Caco-2 (cell line): ENCODE data around the gene NRCAM. TPM values are rescaled to one million over a fixed set of nuclear protein-coding genes. Genes with fewer than 3 reads are reported as not detected.

ENCODE experiments used
- BruUV-seq: library from RNA; stranded (reverse); fragments of 400-500 nt; replicated peaks from 2 replicates; lab custom pipeline; 2021; lab: Mats Ljungman, UMichigan
- CTCF ChIA-PET: fragments of 300-600 bp; sonication (Branson Sonifier 250); formaldehyde crosslinking; loops from one replicate; lab custom pipeline; 2022; ENCODE audit warnings: antibody characterized with exemption; lab: Charles Lee
- POLR2A ChIA-PET: fragments of 300-600 bp; sonication (Branson Sonifier 250); formaldehyde crosslinking; loops from one replicate; lab custom pipeline; 2022; ENCODE audit warnings: antibody characterized with exemption; lab: Charles Lee
- DNase-seq, 2 experiments: peaks; one replicate each; pipeline versions ENCODE4 v3.0.0 to v3.0.0-alpha.2; 2020 to 2022
- H3K27me3 ChIP-seq: replicated peaks from 2 replicates; pipeline ENCODE4 v1.6.0; 2011; ENCODE audit warnings: low read length; ENCODE audit not compliant: control insufficient read depth, insufficient read depth
- H3K36me3 ChIP-seq: 2 replicates; pipeline ENCODE4 v1.5.1; 2011; ENCODE audit warnings: low read length; ENCODE audit not compliant: control insufficient read depth, insufficient read depth
- H3K4me1 ChIP-seq: fragments of 250-450 bp; sonication (Bioruptor Pico); 2 replicates; pipeline ENCODE4 v1.5.1; 2020; ENCODE audit warnings: mild to moderate bottlenecking
- H3K4me3 ChIP-seq: 2 replicates; pipeline ENCODE4 v1.5.1; 2011; ENCODE audit warnings: low read depth, mild to moderate bottlenecking, control low read depth, low read length
- H3K9me3 ChIP-seq: fragments of 250-450 bp; sonication (Bioruptor Pico); 2 replicates; pipeline ENCODE4 v1.5.1; 2020; ENCODE audit warnings: mild to moderate bottlenecking, moderate library complexity
- H3K27ac Mint-ChIP-seq: one replicate; pipeline ENCODE4 v1.8.0; 2022; ENCODE audit warnings: mixed read lengths; ENCODE audit not compliant: unreplicated experiment
- H3K27me3 Mint-ChIP-seq: one replicate; pipeline ENCODE4 v1.8.0; 2022; ENCODE audit warnings: mixed read lengths; ENCODE audit not compliant: insufficient read depth, unreplicated experiment
- H3K36me3 Mint-ChIP-seq: one replicate; pipeline ENCODE4 v1.8.0; 2022; ENCODE audit warnings: mild to moderate bottlenecking, mixed read lengths; ENCODE audit not compliant: insufficient read depth, unreplicated experiment
- H3K4me1 Mint-ChIP-seq: one replicate; pipeline ENCODE4 v1.8.0; 2022; ENCODE audit warnings: low read depth, mixed read lengths; ENCODE audit not compliant: unreplicated experiment
- H3K4me3 Mint-ChIP-seq: one replicate; pipeline ENCODE4 v1.8.0; 2022; ENCODE audit warnings: mild to moderate bottlenecking, moderate library complexity, mixed read lengths; ENCODE audit not compliant: unreplicated experiment
- H3K9me3 Mint-ChIP-seq: one replicate; pipeline ENCODE4 v1.8.0; 2022; ENCODE audit warnings: mixed read lengths; ENCODE audit not compliant: unreplicated experiment
- CTCF ChIP-seq, 2 experiments: fragments of 200-600 bp in 1 of 2; IDR thresholded peaks; 1 replicate in 1 of 2; 2 replicates in 1 of 2; pipeline versions ENCODE4 v1.5.1 to v1.8.0; 2011 to 2022; ENCODE audit warnings: antibody characterized with exemption in 1 of 2, control low read depth in 1 of 2, inconsistent platforms in 1 of 2, low read depth in 1 of 2, low read length in 1 of 2, mild to moderate bottlenecking in 1 of 2, moderate library complexity in 1 of 2; ENCODE audit not compliant: insufficient read depth in 1 of 2, severe bottlenecking in 1 of 2, unreplicated experiment in 1 of 2
- intact Hi-C: fragments of 100-400 bp; cut with micrococcal nuclease; formaldehyde crosslinking; loops from one replicate; pipeline ENCODE4 v1.10.0; 2022; ENCODE audit not compliant: unreplicated experiment
- total RNA-seq: library from RNA; stranded (reverse); gene quantifications from 2 replicates; pipeline ENCODE4 v1.2.3, GENCODE V29; 2022

Gene NRCAM
- total RNA-seq, 1 experiment from 2014 or later = 96.2 TPM

- Mint-ChIP-seq H3K4me3 (no peak overlapping the region), H3K36me3 (no peaks in the 10 kb centered on the region), H3K4me1 (no peaks in the 10 kb centered on the region), H3K27ac (no peak overlapping the region), H3K27me3 (no peaks in the 10 kb centered on the region), H3K9me3 (no peaks in the 10 kb centered on the region)
- no peaks in the 10 kb centered on the region; the same call in 1 of the 2 replicates for H3K36me3 ChIP-seq
- DNase-seq = no peak
- POLR2A ChIA-PET = no interaction called here
- intact Hi-C loops = no loop called here
- CTCF ChIA-PET = no interaction called here
- H3K27me3 ChIP-seq = no peaks in the 10 kb centered on the region
- H3K9me3 ChIP-seq = no peaks in the 10 kb centered on the region
- BruUV-seq = no TSS peak
- H3K4me3 ChIP-seq = no peak overlapping the region
- TF ChIP-seq CTCF (IDR thresholded peaks at IDR 0.05; ENCODE audit: insufficient read depth in 1 of 2, low read depth in 1 of 2, low read length in 1 of 2, severe bottlenecking in 1 of 2, unreplicated experiment in 1 of 2) = no peak
- peaks cover 5% of the 10 kb centered on the region; the same call in 1 of the 2 replicates for H3K4me1 ChIP-seq
Observed at GRCh38 chr7:108156897-108157605, 299.2 kb downstream of the NRCAM start.

GRCh38 chr7:108152198-108152597 is 304.0 kb downstream of the NRCAM start:
- no peak for TF ChIP-seq CTCF (IDR thresholded peaks at IDR 0.05; ENCODE audit: insufficient read depth in 1 of 2, low read depth in 1 of 2, low read length in 1 of 2, severe bottlenecking in 1 of 2, unreplicated experiment in 1 of 2)

GRCh38 chr7:108149908-108150307 is 306.3 kb downstream of the NRCAM start:
- no peaks in the 10 kb centered on the region for H3K27me3 Mint-ChIP-seq
- H3K9me3 ChIP-seq = no peaks in the 10 kb centered on the region
- no peak overlapping the region for H3K4me3 ChIP-seq
- no peak for DNase-seq
- H3K36me3 ChIP-seq = no peaks in the 10 kb centered on the region
- H3K4me1 Mint-ChIP-seq = peaks cover 7% of the 10 kb centered on the region
- H3K36me3 Mint-ChIP-seq = peaks cover 7% of the 10 kb centered on the region
- BruUV-seq = no TSS peak
- TF ChIP-seq CTCF (IDR thresholded peaks at IDR 0.05; ENCODE audit: insufficient read depth in 1 of 2, low read depth in 1 of 2, low read length in 1 of 2, severe bottlenecking in 1 of 2, unreplicated experiment in 1 of 2) = no peak
- POLR2A ChIA-PET = no interaction called here
- CTCF ChIA-PET = no interaction called here
- no peaks in the 10 kb centered on the region for H3K9me3 Mint-ChIP-seq
- peaks cover 7% of the 10 kb centered on the region; the same call in 1 of the 2 replicates for H3K4me1 ChIP-seq
- intact Hi-C loops = loop anchor here (5.0 kb wide), 2 partner anchors 198 to 273 kb away; no protein-coding TSS in a partner anchor
- no peak overlapping the region for H3K27ac Mint-ChIP-seq
- H3K4me3 Mint-ChIP-seq = no peak overlapping the region
- no peaks in the 10 kb centered on the region for H3K27me3 ChIP-seq

More at GRCh38 chr7:108152198-108152597, 304.0 kb downstream of the NRCAM start:
- ChIA-PET CTCF (no interaction called here), POLR2A (no interaction called here)
- Histone ChIP-seq H3K36me3 (no peaks in the 10 kb centered on the region), H3K4me3 (no peak overlapping the region), H3K27me3 (no peaks in the 10 kb centered on the region), H3K4me1 (peaks cover 7% of the 10 kb centered on the region; the same call in 1 of the 2 replicates), H3K9me3 (no peaks in the 10 kb centered on the region)
- no TSS peak for BruUV-seq
- Mint-ChIP-seq H3K27me3 (no peaks in the 10 kb centered on the region), H3K4me3 (no peak overlapping the region), H3K36me3 (peaks cover 1% of the 10 kb centered on the region), H3K4me1 (peaks cover 2% of the 10 kb centered on the region), H3K9me3 (no peaks in the 10 kb centered on the region), H3K27ac (no peak overlapping the region)
- DNase-seq = no peak
- intact Hi-C loops = no loop called here
